A549 (cell line): ENCODE results near the gene NECAB3.

Source experiments
- CEBPB ChIP-seq, 2 experiments: fragments of >200 bp in 1 of 2; sonication (Bioruptor Twin) in 1 of 2; formaldehyde crosslinking in 1 of 2; IDR thresholded peaks; 2 replicates each; pipeline ENCODE4 v1.6.1; 2012 to 2016
- EP300 ChIP-seq, 2 experiments: fragments of >200 bp; sonication (Bioruptor Twin); formaldehyde crosslinking; IDR thresholded peaks; 2 replicates in 1 of 2; 3 replicates in 1 of 2; pipeline ENCODE4 v1.6.1; 2016 to 2017
- MYC ChIP-seq: IDR thresholded peaks from 2 replicates; pipeline ENCODE4 v1.6.1; 2012; ENCODE audit warnings: mild to moderate bottlenecking, inconsistent platforms, low read length, improper control_type of control experiment, borderline replicate concordance
- POLR2A ChIP-seq: IDR thresholded peaks from 2 replicates; pipeline ENCODE4 v1.6.1; 2012; ENCODE audit warnings: mild to moderate bottlenecking, low read length
- RAD21 ChIP-seq, 2 experiments: fragments of >200 bp in 1 of 2; sonication (Bioruptor Twin) in 1 of 2; formaldehyde crosslinking in 1 of 2; IDR thresholded peaks in 1 of 2; conservative IDR thresholded peaks in 1 of 2; 2 replicates in 1 of 2; 3 replicates in 1 of 2; pipeline ENCODE4 v1.6.1; 2012 to 2018; ENCODE audit warnings: inconsistent platforms in 1 of 2
- RFX5 ChIP-seq: fragments of 450-650 bp; IDR thresholded peaks from 2 replicates; pipeline ENCODE4 v1.7.1; 2014; ENCODE audit warnings: antibody characterized with exemption, mild to moderate bottlenecking, moderate library complexity
- USF2 ChIP-seq: fragments of 450-650 bp; IDR thresholded peaks from 2 replicates; pipeline ENCODE4 v1.6.1; 2014; ENCODE audit warnings: antibody characterized with exemption
- TF ChIP-seq, protein P1 (sequence below): fragments of >200 bp; sonication (Bioruptor Twin); formaldehyde crosslinking; IDR thresholded peaks from 3 replicates; pipeline ENCODE4 v1.5.1; 2016

- TF ChIP-seq, protein P1, sequence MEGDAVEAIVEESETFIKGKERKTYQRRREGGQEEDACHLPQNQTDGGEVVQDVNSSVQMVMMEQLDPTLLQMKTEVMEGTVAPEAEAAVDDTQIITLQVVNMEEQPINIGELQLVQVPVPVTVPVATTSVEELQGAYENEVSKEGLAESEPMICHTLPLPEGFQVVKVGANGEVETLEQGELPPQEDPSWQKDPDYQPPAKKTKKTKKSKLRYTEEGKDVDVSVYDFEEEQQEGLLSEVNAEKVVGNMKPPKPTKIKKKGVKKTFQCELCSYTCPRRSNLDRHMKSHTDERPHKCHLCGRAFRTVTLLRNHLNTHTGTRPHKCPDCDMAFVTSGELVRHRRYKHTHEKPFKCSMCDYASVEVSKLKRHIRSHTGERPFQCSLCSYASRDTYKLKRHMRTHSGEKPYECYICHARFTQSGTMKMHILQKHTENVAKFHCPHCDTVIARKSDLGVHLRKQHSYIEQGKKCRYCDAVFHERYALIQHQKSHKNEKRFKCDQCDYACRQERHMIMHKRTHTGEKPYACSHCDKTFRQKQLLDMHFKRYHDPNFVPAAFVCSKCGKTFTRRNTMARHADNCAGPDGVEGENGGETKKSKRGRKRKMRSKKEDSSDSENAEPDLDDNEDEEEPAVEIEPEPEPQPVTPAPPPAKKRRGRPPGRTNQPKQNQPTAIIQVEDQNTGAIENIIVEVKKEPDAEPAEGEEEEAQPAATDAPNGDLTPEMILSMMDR, result no peak
- TF ChIP-seq POLR2A (no peak), USF2 (no peak), MYC (no peak), RAD21 (conservative IDR thresholded peaks at IDR 0.05 in 1 of 2, IDR thresholded peaks at IDR 0.05 in 1 of 2) (no peak), EP300 (IDR thresholded peaks at IDR 0.05) (no peak), CEBPB (IDR thresholded peaks at IDR 0.05) (no peak), RFX5 (no peak)
Measured at GRCh38 chr20:33626190-33626589, 48.0 kb downstream of the NECAB3 start.
